ENCODE results near the gene MARCHF5.

DNA sequence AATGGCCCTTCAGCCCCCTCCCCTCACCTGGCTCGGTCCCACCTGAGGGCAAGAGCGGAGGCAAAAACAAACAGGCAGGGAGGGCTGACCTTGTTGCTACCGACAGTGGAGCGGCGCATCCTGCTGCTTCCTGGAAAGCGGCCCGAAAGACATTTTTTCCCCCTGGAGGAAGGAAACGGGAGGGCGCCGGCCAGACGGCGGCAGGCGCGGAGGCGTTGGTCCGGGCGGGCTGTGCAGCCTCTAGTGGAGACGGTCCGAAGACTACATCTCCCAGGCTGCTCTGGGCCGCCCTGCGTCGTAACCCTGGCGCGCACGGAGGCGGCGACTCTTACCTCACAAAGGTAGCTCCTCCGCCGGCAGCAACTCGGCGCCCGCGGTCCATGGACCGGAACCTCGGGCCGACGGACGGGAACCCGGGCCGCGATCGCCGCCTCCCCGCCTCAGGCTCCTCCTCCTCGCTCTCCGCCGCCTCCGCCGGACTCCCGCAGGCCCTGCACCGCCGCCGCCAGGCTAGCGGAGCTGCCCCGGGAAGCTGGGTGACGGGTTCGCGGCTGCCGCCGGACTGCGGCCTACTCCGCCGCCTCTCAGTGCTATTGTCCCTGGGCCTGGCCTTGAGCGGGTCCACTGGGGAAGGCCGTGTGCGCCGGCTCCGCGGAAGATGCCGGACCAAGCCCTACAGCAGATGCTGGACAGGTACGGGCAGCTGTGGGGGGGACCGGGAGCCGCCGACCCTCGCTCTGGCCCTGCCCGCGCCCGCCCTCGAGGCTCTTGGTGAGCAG lies at the start of gene MARCHF5, which contains the start of gene CPEB3:
- TF ChIP-seq ATF2 (IDR thresholded peaks at IDR 0.05; ENCODE audit: low read length) (peak; percentile 47; the same call in 1 of the 2 replicates), POLR2A (IDR thresholded peaks at IDR 0.05; ENCODE audit: control extremely low read depth in 1 of 2, low read depth in 2 of 2, low read length in 2 of 2) (peak in 1 of 2 experiments; percentile 77; a peak in 2 of 3 replicates), EZH2 (IDR thresholded peaks at IDR 0.05; ENCODE audit: low read depth, low read length, severe bottlenecking) (peak; percentile 30), CTCF (IDR thresholded peaks at IDR 0.05; ENCODE audit: control extremely low read depth in 1 of 3, insufficient read depth in 1 of 3, low read depth in 1 of 3, low read length in 3 of 3) (peak; percentile 52 to 77 (median 72)), POLR2AphosphoS5 (IDR thresholded peaks at IDR 0.05; ENCODE audit: low read depth, low read length) (peak; percentile 69; the same call in 1 of the 2 replicates), CEBPB (IDR thresholded peaks at IDR 0.05; ENCODE audit: low read depth, low read length) (no peak)

All from H1 (cell line).